GM10847 (cell line): ENCODE measurements around the gene WFDC8.

Source experiments
- POLR2A ChIP-seq: IDR thresholded peaks from 2 replicates; pipeline ENCODE4 v1.6.1; 2011; ENCODE audit not compliant: insufficient read length; ENCODE audit errors: extremely low read depth

Gene WFDC8

GRCh38 chr20:45509091-45509490 lies 70.0 kb downstream of the WFDC8 start:
- TF ChIP-seq POLR2A: no peak

GRCh38 chr20:45508068-45508886 lies 70.8 kb downstream of the WFDC8 start:
- TF ChIP-seq POLR2A: no peak

- no peak for TF ChIP-seq POLR2A
Measured at GRCh38 chr20:45507011-45507820, 71.9 kb downstream of the WFDC8 start.

GRCh38 chr20:45506398-45506797 lies 72.7 kb downstream of the WFDC8 start:
- TF ChIP-seq POLR2A: no peak

GRCh38 chr20:45503403-45503802 lies 75.7 kb downstream of the WFDC8 start:
- TF ChIP-seq POLR2A: no peak

- TF ChIP-seq POLR2A: no peak
Measured at GRCh38 chr20:45502561-45502960, 76.5 kb downstream of the WFDC8 start.
